ENCODE data around the gene ZRANB3. TPM values are rescaled to one million over a fixed set of nuclear protein-coding genes. Genes with fewer than 3 reads are reported as not detected.

The ZRANB3 gene
- 10.4 and 11.3 TPM in 2 replicates for total RNA-seq (2021)
- Bru-seq, nascent RNA: percentile 60 among the genes with signal in this experiment
- BruChase-seq, experiment 1, labeled RNA remaining after a 2-hour chase: percentile 52 among the genes with signal in this experiment
- percentile 44 among the genes with signal in this experiment for BruChase-seq, experiment 2, labeled RNA remaining after a 6-hour chase
- long read RNA-seq, partial matches to known transcripts: 0 of 5 reads
- long read RNA-seq, other reads (novel, unspliced or antisense): 5 of 5 reads

DNA sequence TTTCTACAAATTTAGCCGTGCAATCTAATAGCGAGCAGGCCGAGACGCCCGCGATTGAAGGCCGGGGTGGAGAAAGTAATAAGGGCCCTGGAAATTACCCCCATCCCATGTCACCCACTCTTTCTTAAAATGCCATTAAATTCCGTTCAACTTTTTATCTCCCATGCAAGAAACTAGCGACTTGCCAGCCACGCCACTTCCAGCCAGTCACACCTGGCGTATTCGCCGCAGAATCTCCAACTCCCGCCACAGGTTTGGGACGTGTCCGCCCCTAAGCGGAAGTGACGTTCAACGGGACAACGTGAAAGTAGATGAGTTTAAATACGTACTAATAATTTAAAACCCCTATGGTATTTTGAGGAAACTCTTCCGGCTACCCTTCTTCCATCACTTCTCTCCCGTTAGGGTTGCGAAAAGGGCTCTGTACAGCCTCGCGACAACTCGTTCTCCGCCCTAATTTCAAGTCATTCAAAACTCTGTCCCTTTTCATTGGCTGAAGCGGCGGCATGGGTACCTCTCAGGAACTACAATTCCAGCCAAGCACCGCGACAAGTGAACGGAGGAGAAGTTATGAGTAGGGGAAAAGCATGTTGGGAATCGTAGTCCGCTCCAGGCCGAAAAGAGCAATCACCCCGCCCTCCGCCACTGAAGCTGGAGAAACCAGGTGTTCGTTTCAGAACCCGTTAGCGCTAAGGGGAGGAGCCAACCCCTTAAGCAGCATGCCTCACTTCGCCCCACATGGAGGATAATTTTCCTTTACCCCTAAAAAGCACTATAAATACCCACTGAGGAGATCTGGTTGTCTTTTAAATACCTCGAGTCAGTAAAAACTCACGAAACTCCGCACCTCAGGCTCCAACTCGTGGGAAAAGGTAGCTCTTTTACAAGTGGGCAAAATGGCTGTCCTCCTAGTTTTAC is at the start of gene ZRANB3:
Gene ZRANB3, minus strand, starts transcription at position 906 of the 918 bp plus-strand sequence.
- Histone ChIP-seq H3F3A (ENCODE audit: insufficient read depth, low read depth) (peaks cover 6% of the 10 kb centered on the region), H2AFZ (peak within 1 kb of the TSS; percentile 99), H3K79me2 (ENCODE audit: low read depth) (peaks cover 59% of the 10 kb centered on the region), H3K36me3 (ENCODE audit: low read depth) (no peaks in the 10 kb centered on the region), H3K4me2 (peak within 1 kb of the TSS; percentile 96), H3K9me2 (ENCODE audit: insufficient read depth) (no peaks in the 10 kb centered on the region), H3K9me3 (ENCODE audit: insufficient read depth, low read depth) (no peaks in the 10 kb centered on the region), H3K27ac (peak within 1 kb of the TSS; percentile 73), H4K20me1 (ENCODE audit: insufficient read depth) (no peaks in the 10 kb centered on the region), H3K4me1 (replicated peaks; ENCODE audit: insufficient read depth) (peaks cover 14% of the 10 kb centered on the region), H3K4me3 (peak within 1 kb of the TSS; percentile 60), H3K27me3 (ENCODE audit: insufficient read depth, low read depth) (no peaks in the 10 kb centered on the region)
- intact Hi-C loops (cut with micrococcal nuclease; ENCODE audit: unreplicated experiment): loop anchor here (5.0 to 10.0 kb wide), 3 partner anchors 214 to 613 kb away; partner anchors contain the start of genes CCNT2, RAB3GAP1 and UBXN4
- DNase-seq: peak; percentile 92 to 96
- CTCF ChIA-PET: no interaction called here
- no TSS peak for BruUV-seq (replicated peaks)
- no peak for TF ChIP-seq EZH2 (IDR thresholded peaks at IDR 0.05; ENCODE audit: low read depth)
- TF ChIP-seq, protein P1, sequence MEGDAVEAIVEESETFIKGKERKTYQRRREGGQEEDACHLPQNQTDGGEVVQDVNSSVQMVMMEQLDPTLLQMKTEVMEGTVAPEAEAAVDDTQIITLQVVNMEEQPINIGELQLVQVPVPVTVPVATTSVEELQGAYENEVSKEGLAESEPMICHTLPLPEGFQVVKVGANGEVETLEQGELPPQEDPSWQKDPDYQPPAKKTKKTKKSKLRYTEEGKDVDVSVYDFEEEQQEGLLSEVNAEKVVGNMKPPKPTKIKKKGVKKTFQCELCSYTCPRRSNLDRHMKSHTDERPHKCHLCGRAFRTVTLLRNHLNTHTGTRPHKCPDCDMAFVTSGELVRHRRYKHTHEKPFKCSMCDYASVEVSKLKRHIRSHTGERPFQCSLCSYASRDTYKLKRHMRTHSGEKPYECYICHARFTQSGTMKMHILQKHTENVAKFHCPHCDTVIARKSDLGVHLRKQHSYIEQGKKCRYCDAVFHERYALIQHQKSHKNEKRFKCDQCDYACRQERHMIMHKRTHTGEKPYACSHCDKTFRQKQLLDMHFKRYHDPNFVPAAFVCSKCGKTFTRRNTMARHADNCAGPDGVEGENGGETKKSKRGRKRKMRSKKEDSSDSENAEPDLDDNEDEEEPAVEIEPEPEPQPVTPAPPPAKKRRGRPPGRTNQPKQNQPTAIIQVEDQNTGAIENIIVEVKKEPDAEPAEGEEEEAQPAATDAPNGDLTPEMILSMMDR (conservative IDR thresholded peaks at IDR 0.05): no peak
- POLR2A ChIA-PET (ENCODE audit: unreplicated experiment): interaction anchor here (0.5 to 0.7 kb wide), 4 partner anchors 67 to 598 kb away, joined by 3 to 6 read pairs (median 4); no protein-coding TSS in a partner anchor

DNA sequence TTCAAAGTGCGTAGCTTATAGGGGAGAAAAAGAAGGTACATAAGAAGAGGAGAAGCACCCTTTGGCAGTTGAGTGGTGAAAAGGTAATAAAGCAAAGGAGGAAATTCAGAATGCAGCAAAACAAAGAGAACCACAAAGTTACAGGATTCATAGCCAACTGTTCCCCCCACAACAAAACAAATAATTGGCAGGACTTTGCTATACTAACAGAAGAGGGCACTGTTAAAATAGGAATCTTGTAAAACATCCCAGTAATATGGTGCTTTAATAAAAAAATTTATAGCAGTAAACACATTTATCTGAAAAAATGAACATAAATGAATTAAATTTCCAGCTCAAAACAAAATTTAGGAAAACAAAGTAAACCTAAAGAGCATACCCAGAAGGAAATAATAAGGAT is 42.6 kb upstream of the ZRANB3 start:
- Histone ChIP-seq H3K27ac (no peak overlapping the region), H3K36me3 (ENCODE audit: low read depth) (no peaks in the 10 kb centered on the region), H3K4me2 (no peak overlapping the region), H3K27me3 (ENCODE audit: insufficient read depth, low read depth) (no peaks in the 10 kb centered on the region), H3K9me2 (ENCODE audit: insufficient read depth) (no peaks in the 10 kb centered on the region), H3K4me1 (replicated peaks; ENCODE audit: insufficient read depth) (no peaks in the 10 kb centered on the region), H3K4me3 (no peak overlapping the region), H3K9me3 (ENCODE audit: insufficient read depth, low read depth) (no peaks in the 10 kb centered on the region), H3F3A (ENCODE audit: insufficient read depth, low read depth) (no peaks in the 10 kb centered on the region), H3K79me2 (ENCODE audit: low read depth) (no peaks in the 10 kb centered on the region), H2AFZ (no peak overlapping the region), H4K20me1 (ENCODE audit: insufficient read depth) (no peaks in the 10 kb centered on the region)
- POLR2A ChIA-PET (ENCODE audit: unreplicated experiment): no interaction called here
- no peak for TF ChIP-seq EZH2 (IDR thresholded peaks at IDR 0.05; ENCODE audit: low read depth)
- TF ChIP-seq, protein P1 (conservative IDR thresholded peaks at IDR 0.05): no peak
- no peak for DNase-seq
- intact Hi-C loops (cut with micrococcal nuclease; ENCODE audit: unreplicated experiment): no loop called here
- CTCF ChIA-PET: interaction anchor here (0.7 kb wide), 1 partner anchor 893 kb away, joined by 3 read pairs; no protein-coding TSS in a partner anchor
- no TSS peak for BruUV-seq (replicated peaks)

DNA sequence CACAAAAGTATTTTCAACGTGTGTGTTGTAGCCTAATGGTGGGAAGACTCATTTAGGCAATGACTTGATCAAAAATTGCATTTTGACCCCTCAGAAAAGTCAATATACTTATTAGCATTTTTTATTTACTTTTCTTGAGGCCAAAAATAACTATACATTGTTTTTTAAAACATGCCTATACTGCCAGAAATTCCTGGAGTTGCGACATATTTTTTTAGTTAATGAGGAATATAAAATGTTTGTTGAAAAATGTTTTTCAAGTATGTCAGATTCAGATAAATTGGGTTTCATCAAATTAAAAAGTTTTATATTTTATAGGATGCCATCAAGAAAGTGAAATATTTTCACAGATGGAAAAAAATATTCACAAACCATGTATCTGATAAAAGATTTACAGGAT is 39.9 kb upstream of the ZRANB3 start:
- intact Hi-C loops (cut with micrococcal nuclease; ENCODE audit: unreplicated experiment): no loop called here
- no peak overlapping the region for H3K4me2 ChIP-seq
- no peaks in the 10 kb centered on the region for H3K4me1 ChIP-seq (replicated peaks; ENCODE audit: insufficient read depth)
- H4K20me1 ChIP-seq (ENCODE audit: insufficient read depth): no peaks in the 10 kb centered on the region
- BruUV-seq (replicated peaks): no TSS peak
- no peaks in the 10 kb centered on the region for H3K9me2 ChIP-seq (ENCODE audit: insufficient read depth)
- no peaks in the 10 kb centered on the region for H3K79me2 ChIP-seq (ENCODE audit: low read depth)
- POLR2A ChIA-PET (ENCODE audit: unreplicated experiment): no interaction called here
- no peaks in the 10 kb centered on the region for H3F3A ChIP-seq (ENCODE audit: insufficient read depth, low read depth)
- TF ChIP-seq, protein P1 (conservative IDR thresholded peaks at IDR 0.05): no peak
- no peak for TF ChIP-seq EZH2 (IDR thresholded peaks at IDR 0.05; ENCODE audit: low read depth)
- no peaks in the 10 kb centered on the region for H3K9me3 ChIP-seq (ENCODE audit: insufficient read depth, low read depth)
- H2AFZ ChIP-seq: no peak overlapping the region
- no peaks in the 10 kb centered on the region for H3K27me3 ChIP-seq (ENCODE audit: insufficient read depth, low read depth)
- H3K27ac ChIP-seq: no peak overlapping the region
- CTCF ChIA-PET: no interaction called here
- no peak overlapping the region for H3K4me3 ChIP-seq
- DNase-seq: no peak
- H3K36me3 ChIP-seq (ENCODE audit: low read depth): no peaks in the 10 kb centered on the region
